HG03045 (cell line): ENCODE measurements around the gene SPDYE4.

Experiments
- ATAC-seq: cut with Tn5 transposase; IDR thresholded peaks from one replicate; pipeline ENCODE4 v1.9.1; 2021; ENCODE audit warnings: mild to moderate bottlenecking, moderate library complexity; ENCODE audit not compliant: unreplicated experiment

The SPDYE4 gene

DNA sequence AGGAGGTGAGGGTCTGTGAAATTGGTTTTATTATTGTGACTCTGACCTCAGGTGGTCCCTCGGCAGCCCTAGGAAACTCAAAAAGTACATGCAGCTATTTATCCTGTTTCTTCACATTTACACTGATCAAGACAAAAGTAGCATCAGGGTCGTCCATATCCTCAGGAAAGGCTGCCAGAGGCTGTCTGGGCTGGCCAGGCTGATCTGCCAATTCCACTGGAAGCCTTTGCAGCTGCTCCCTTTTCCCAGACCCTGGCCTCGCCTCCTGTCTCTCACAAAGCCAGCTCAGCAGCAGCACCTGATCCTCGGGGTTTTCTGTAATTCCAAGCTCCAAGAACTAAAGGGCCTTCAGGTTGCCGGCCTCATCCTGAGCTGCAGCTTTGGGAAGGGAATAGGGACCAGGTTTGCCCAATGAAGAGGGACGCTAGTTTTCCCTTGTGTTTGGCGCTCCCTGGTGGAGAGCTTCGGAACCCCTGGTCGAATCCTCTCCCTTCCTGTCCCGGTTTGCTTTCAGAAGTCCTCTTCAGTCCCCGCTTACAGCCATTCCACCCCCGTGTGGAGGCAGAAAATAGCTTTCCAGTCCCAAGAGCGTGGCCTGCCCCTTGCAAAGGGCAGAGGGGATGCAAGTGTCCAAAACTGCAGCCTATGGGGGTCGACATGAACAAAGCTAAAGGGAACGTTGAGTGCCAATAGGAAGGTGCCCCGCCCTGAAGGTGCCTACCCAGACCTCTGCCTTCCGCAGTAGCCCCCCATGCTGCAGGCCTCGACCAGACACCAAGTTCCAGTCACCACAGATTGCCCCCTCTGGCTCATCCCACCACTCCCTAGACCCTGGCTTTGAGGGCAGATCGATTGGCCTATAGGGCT is 27.4 kb upstream of the SPDYE4 start:
- no peak for ATAC-seq

DNA sequence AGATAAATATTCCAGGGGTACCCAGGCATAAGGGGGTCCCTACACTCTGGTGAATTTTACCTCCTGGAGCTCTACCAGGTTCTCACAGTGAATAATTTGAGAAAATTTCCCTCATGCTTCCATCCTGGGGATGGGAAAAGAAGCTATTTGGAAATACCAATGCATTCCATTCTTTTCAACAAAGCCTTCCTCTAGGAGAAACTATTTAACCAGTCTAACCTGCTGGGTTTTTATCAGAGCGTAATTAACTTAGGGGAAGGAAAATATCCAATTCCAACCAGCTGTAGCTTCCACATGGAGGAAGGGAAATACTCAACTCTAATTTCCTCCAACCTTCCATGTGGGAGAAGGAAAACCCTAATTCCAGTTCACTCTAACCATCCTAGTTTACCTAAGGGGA is 23.8 kb upstream of the SPDYE4 start:
- no peak for ATAC-seq

DNA sequence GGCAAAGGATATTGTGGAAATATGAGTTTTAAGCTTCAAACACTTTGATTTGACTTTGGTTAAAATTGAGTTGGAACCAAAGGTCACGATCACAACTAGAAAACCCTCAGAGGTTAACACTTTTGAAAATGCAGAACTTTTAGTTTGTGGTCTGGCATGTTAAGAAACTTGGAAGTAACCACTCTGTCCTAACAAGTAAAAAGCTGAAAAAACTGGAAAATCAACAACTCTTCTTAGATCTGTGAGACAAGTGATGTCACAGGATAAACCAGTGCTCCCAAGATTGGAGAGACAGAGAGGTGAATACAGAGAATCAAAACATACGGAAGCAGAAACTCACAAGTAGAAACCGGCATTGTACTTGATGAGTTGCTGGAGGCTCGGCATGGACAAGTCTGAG is 23.4 kb upstream of the SPDYE4 start:
- no peak for ATAC-seq

DNA sequence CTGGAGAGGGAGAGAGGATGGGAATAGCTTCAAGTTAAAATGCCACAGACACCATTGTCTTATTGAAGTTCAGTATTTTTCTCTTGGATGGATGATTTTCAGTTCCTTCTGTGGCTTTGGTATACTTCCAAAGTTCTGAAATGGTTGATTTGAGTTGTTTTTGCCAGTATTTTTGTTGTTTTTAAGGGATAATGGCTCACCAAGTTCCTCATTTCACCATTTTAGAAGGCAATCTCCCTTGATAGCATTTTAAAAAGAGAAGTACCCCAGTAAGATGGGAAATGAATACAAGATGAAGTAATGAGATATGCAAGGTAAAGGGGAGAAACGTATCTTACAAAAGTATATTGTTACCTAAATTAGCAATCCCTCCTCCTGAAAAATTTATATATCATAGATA is 18.5 kb upstream of the SPDYE4 start:
- no peak for ATAC-seq

DNA sequence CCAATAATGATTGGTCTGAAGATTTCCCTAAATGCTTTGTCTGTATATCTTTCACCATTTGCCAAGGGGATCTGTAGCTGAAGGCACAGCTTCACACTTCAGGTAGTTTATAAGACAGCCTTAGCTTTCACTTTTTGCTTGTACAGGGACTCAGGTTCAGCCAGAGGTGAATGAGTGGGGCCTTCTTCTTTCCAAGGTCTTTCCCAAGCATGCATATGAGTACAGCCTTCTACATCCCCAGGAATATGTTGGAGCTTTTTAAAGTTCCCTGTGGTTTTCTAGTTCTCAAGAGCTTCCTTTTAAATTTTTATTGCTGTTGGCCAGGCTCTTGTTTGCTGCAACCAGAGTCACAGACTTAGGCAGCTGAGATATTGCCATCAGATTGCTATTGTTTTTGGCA is 17.9 kb upstream of the SPDYE4 start:
- ATAC-seq = no peak

DNA sequence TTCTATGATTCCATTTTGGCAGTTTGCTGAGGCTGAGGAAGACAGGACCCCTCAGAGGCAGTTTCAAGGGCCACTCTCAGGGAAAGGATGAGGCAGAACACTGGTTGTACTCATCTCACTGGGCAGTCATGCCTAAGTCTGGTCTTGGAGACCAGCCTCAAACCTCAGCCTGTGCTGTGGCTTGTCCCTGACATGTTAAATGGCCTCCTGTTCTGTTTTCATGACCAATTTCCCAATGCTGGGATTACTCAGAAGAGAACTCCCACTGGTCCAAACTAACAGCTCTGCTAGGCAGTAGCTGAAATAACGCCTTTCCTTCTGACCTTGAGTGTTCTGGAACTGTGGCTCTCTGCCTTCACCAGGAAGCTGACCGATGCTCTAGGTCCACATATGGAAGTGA is 8.4 kb upstream of the SPDYE4 start:
- ATAC-seq = no peak

DNA sequence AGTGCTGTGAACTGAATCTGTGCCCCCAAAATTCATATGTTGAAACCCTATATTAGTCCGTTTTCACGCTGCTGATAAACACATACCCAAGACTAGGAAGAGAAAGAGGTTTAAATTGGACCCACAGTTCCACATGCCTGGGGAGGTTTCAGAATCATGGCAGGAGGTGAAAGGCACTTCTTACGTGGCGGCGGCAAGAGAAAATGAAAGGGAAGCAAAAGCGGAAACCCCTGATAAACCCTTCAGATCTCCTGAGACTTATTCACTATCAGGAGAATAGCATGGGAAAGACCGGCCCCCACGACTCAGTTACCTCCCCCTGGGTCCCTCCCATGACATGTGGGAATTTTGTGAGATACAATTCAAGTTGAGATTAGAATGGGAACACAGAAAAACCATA is 3.7 kb upstream of the SPDYE4 start:
- ATAC-seq = no peak

DNA sequence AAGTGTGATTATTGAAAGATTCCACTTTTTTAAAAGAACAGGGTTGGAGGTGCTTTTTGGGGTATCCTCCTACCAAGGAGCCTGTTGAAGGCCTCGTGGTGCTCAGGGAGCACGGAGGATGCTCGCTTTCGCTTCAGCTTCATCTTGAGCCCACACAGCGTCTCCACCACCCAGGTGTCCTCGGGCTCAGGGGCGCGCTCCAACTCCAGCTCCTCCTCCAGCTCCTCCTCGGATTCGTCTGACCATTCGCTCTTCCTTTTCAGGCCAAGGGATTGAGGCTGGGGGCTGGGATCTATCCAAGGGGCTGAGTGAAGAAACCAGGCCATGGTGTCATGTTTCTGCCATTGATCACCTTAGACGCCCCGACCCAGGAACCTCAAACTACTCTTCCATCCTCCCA is 1.2 kb downstream of the SPDYE4 start:
- no peak for ATAC-seq

DNA sequence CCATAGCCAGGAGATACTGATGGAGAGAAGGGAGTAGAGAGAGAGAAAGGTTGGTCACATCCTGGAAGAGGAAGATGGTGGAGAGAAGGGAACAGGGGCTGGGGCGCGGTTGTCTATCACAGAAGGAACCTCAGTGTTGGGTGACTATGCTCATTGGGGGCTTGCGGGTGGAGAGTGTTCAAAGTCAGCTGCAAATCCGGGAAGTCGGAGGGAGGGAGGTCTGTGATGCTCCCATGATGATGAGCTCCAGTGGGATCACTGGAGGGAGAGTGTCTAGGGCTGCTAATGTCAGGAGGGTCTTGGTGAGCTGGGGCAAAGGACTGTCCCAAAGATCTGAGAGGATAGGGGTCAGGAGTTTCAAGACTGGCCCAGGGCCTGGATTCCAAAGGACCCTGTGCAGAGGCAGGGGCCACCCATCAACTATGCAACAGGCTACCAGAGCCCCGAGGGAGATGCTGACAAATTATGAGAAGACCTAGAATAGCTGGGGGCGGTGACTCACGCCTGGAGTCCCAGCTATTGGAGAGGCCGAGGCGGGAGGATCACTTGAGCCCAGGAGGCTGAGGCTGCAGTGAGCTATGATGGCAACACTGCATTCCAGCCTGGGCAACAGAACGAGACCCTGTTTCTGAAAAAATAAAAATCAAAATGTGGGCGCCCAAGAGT is 2.6 kb downstream of the SPDYE4 start:
- ATAC-seq = no peak

DNA sequence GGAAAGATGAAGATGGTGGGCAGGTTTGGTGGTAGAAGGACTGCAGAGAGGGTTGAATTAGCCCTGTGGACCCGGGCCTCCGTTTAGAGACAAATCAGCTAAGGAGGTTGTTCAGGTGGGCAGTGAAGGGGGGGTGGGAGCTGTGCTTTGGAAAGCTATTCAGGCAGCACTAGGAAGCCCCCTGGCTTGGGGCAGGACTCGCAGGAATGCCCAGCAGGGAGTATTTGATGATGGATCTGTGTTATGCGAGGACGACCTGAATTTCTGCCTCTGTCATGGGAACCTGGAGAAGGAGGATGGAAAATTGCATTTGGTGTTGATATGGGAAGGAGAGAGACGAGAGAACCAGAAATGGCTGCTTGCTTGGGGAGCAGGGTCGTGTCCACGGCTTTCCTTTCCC is 3.5 kb downstream of the SPDYE4 start:
- no peak for ATAC-seq

DNA sequence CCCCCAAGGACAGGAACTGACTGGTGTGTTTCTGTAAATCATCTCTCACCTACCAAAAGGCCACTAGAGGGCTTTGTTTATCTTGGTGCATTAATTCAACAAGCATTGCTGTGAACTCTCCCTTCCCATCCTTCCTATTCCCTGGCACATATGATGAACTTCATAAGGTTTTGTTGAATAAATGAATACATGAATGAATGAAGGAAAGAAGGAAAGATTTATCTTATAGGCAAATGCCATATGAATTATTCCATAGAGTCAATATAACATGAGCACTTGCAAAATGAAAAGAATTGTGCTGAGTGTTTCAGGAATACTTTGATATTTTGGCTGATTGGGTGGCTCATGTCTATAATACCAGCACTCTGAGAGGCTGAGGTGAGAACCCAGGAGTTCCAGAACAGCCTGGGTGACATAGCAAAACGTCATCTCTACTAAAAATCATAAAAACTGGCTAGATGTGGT is 4.3 kb downstream of the SPDYE4 start:
- no peak for ATAC-seq

DNA sequence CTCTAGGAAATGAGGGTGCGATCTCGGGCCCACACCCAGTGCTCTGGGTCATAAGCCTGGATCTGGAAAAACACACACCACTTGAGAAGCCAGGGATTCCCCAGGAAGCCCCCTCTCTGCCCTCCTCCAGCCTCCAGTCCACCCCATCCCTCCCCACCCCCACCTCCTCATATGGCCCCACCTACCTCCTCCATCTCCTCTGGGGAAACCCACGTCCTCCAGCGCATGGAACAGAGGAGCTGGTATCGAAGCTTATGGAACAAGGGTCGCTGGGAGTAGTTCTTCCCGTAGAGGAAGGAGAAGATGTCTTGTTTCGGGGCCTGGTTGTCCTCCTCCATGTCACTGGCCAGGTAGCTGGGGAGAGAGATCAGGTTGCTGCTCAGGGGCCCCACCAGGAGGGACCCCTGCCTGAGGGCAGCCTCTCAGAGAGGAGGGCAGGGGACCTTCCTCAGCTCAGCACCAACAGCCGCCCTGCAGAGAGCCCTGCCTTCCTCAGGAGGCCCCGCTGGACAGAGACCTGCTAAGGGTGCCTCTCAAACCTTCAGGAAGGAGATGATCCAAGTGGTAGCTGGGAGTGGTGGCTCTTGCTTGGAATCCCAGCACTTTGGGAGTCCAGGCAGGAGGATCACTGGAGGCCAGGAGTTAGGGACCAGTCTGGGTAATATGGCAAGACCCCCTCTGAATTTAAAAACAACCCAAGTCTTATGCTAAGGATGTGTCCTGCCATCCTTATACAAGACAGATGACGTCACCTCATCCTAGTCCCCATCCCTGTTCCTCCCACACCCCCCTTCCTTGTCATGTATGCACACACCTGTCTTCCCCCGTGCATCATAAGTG is 5.0 kb downstream of the SPDYE4 start:
- ATAC-seq = no peak

DNA sequence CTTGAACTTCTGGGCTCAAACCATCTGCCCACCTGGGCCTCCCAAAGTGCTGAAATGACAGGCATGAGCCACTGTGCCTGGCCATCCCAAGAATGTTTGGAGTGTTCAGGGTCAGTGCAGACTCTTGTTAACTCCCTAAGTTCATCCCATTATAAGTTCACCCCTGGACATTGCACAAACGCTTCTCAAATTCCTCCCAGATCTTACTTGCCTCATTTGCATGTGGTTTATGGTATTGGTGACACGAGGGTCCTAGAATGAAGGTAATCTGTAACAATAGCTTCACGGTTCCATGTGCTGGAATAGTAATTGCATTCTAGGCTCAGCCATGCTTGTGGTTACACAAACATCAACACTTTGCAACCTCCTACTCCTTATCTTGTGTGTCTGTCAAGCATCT is 8.7 kb downstream of the SPDYE4 start:
- ATAC-seq = no peak

DNA sequence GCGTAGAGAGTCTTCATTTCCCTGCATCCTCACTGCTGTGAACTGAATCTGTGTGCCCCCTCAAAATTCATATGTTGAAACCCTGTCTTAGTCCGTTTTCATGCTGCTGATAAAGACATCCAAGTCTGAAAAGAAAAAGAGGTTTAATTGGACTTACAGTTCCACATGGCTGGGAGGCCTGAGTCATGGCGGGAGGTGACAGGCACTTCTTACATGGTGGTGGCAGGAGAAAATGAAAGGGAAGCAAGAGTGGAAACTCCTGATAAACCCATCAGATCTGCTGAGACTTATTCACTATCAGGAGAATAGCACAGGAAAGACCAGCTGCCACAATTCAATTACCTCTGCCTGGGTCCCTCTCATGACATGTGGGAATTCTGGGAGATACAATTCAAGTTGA is 10.6 kb downstream of the SPDYE4 start:
- no peak for ATAC-seq

DNA sequence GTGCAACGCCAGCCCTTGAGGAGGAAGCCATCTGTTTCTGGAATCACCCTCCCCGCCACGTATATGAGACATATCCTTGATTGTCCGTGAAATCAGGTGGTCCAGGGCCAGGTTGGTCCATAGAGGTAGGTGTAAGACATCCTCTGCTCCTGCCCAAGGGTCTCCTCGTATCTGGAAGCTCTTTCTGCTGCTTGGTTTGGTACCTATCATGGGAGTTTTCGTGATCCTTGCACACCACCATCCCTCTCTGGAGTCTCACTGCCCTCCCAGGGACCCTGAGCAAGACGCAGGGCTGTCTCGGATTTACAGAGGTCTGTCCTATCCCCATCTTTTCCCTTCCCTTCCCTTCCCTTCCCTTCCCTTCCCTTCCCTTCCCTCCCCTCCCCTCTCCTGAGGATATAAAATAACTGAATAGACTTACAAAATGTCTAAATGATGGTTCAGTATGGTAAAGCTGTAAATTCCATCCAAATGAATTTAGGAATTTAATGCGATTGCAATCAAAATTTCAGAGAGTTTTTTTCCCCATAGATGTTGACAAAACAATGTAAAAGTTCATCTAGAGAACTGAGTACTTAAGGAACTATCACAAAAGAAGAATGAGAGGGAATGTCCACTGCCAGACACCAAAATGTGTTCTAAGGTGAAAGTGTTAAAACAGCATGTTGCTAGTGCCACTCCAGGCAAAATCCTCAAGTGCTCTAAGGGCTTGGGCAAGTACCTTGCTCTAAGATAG is 11.7 kb downstream of the SPDYE4 start:
- ATAC-seq = no peak

DNA sequence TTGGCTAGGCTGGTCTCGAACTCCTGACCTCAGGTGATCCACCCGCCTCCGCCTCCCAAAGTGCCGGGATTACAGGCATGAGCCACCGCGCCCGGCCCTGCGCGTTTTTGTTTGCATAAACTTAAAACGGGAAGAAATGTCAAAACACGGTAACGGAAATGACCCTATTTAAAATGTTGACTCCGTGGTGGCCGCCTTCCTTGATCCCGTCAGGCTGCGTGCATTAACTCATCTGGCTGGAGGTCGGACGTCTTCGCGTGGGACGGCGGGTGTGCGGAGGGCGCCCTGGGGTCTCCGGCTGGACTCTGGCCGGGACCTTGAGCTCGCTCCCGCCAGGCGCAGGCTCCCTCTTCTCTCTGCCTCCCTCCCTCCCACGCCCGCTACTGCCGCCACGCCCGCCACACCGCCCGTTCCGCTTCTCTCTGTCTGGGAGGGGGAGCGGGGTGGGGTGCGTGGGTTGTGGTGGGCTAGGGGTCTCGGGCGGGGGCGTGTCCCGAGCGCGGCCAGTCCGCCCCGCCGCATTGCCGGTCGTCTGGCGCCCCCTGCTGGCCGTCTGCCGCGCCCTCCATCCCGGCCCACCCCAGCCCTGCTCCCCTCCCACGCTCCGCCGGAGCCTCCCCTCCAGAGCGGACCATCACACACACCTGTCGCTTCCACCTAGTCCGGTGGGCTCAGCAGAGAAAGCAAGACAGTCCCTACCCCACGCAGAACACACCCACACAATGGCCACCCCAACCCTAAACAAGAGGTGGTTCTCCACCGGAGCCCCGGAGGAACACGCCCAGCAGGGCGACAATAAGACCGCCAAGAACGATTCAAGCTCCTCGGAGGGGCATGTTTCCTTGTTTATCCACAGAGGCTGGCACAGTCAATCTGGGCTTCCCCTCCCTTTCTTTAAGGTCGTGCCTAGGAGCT is 12.5 kb downstream of the SPDYE4 start:
- peak; percentile 52 for ATAC-seq

DNA sequence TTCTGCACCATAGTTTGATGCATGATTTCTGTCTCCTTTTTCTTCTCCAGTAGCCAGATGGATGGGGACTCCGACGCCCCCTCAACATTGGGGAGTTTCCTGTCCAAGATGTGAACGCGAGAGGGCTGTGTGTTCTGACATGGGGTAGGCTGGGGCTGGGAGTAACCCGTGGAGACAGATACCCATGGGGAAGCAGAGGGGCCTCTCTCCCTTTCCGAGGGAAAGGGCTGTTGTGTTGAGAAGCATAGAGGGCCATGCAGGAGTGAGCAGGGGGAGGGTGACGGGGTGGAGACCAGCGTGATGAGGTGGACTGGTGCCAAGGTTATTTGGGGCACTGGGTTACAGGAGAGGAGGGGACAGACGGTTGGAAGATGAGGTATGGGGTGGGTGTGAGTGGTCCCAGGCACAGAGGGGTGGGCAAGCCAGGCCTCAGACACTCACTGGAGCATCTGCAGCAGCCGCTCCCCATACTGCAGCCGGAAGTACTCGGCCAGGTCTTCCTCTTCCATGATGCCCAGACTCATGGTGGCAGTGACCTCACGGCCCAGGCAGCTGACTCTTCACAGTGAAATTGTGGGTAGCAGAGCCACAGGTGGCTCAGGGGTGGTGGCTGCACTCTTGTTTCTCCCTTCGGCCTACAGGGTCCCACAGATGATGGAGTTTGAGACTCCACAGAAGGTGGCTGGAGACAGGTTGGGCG is 14.1 kb downstream of the SPDYE4 start:
- no peak for ATAC-seq

DNA sequence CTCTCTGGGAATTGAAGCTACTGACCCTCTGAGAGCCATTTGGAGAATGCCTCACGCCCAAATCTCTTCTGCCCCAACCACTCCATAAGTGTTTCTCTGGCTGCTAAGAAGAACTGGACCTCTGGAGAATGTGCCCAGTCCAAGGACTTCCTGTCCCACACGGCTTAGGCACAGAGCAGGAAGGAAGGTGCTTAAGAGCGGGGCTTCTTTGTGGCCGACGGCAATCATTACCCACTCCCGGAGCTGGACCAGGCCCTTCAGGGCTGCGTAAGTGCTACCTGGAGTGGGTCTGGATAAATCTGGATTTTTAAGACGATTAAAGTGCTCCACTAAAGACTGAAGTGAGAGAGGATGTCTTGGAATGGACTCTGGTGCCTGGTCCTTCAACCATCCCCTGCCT is 15.5 kb downstream of the SPDYE4 start:
- no peak for ATAC-seq

DNA sequence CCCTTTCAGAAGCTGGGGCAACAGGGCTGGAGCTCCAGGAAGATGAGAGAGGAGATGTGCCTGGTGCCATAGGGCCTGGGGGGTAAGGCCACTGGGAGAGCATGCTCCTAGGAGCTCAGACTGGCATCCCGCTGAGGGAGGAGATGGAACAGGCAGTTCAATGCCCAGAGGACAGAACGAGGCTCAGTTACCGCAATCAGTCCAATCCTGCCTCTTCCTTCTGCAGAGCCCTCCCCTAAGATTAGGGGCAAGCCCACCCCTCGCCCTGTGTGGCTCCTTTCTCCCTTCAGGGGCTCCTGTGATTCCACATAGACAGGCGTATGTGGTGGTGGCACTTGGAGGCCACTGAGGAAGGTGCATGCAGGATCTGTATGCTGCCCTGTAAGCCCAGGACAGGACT is 16.1 kb downstream of the SPDYE4 start:
- no peak for ATAC-seq
